GM19238 (cell line): Measurements from ENCODE around the gene SSR2.
"Not testable (repeated sequence)": the region's sequence is repeated elsewhere in the genome, so short reads cannot be mapped to it uniquely, and the experiment has no call there.

Experiments
- DNase-seq: peaks from one replicate; pipeline ENCODE4 v3.0.0; 2011; ENCODE audit warnings: low spot score; ENCODE audit not compliant: insufficient read length

SSR2 gene

DNA sequence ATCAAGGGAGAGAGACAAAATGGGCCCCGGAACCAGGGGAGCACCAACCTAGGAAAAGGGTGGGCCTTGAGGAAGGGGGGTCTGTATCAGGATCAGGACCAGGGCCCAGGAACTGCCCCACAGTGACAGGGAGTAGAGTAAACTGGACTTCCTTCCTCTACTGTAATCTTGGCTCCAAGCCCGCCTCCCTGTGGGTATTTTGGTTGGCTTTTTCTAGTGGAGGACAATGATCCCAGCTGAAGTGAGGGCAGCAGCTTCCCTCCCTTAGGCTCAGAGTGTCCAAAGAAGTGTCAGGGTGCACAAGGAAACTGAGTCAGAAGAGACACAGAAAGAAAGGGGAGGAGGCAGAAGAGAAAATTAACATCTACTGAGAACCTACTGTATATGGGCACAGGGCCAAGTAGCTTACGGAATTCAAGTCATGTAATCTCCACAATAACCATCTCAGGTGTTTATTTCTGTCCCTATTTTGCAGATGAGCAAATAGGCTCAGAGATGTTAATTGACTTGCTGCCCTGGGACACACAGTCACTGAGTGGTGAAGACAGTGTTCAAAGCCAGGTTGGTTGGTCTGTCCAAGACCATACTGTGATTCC is 28.0 kb upstream of the SSR2 start:
- DNase-seq = no peak

GRCh38 chr1:156045076-156045475 is 24.3 kb upstream of the SSR2 start:
- no peak for DNase-seq

DNA sequence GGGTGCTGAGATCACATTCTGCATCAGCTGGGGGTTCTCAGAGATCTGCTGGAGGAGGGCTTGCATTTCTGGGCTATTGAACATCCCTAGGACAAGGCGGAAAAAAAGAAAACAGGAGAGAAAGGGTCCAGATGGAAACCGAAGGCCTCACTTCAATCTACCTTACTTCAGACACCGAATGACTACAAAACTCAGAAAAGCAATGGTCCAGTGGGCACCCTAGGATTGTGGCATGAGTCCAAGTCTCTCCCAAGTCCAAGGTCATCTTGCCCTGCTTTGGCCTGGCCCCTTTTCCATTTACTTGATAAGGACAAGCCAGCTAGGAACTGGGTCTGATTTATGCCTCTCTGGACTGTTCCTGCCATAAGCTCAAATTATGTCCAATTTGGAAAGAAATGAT is 22.1 kb upstream of the SSR2 start:
- no peak for DNase-seq

DNA sequence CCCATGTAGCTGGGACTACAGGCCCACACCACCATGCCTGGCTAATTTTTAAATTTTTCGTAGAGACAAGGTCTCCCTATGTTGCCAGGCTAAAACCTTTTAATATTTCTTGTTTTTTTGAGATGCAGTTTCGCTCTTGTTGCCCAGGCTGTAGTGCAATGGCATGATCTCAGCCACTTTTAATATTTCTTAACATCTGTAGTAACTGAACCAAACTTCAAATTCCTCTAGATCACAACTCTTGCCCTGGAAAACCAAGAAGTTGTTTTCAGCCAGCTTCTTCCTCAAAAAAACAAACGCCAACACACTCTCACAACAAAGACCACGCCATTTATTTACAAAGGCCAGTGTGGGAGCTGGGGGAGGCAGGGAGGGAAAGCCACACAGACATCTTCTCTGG is 14.2 kb upstream of the SSR2 start:
- DNase-seq = not testable (repeated sequence)

DNA sequence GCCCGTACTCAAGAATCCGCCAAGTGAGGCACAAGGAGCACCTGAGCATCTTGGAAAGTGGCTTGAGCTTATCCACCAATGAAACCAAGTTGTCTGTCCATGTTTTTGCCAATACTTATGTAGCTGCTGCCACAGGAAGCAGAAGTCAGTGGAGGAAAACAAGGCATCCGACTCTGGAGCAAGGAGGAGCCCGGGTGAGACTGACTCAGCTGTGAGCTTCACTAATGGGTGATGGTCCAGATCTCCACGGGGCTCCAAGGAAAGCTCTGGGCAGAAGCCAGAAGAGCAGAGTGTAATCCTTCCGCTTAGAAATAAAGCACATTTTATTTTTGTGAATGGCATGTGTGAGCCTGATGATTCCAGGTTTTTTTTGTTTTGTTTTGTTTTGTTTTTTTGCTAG is 12.3 kb upstream of the SSR2 start:
- DNase-seq = no peak

DNA sequence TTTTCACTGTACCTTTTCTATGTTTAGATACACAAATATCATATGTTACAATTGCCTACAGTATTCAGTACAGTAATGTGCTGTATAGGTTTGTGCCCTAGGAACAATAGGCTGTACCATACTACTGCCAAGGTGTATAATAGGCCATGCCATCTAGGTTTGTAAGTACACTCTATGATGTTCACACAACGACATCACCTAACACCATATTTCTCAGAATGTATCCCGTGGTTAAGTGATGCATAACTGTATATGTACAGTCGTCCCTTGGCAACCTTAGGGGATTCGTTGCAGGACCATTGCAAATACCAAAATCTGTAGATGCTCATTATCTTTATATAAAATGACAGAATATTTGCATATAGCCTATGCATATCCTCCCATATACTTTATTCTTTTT is 5.8 kb upstream of the SSR2 start:
- no peak for DNase-seq

DNA sequence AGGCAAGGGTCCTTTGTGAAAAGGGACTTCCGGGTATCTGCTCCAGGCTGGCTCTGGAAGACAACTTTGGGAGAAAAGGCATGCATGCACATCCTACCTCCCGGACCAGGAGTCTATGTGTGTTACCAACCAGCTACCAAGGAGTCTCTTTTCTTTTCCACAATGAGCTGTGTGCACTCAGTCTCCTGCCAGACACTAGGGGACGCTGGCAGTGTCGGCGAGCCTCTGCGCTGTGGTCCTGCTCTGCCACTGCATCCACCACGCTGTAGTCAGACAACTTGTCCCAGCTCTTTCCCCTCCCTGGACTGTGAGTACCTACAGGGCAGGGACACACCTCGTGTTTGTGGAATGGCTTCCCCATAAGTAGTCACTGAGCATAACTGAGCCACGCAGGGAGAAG is 5.1 kb upstream of the SSR2 start:
- DNase-seq = peak; percentile 23

DNA sequence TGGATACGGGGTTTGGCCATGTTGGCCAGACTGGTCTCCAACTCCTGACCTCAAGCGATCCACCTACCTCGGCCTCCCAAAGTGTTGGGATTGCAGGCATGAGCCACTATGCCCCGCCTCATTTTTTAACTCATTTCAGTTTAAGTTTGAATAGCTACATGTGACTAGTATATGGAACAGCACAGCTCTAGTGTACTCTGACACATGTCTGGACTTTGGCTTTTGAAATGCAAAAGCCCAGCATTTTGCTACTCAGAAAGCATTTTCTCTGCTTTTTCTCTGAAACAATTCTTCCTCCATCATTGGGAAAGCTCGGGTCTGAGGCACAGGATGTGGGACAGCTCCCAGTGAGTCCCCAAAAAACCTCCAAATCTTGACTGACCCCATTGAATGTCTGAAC is 4.0 kb upstream of the SSR2 start:
- no peak for DNase-seq

DNA sequence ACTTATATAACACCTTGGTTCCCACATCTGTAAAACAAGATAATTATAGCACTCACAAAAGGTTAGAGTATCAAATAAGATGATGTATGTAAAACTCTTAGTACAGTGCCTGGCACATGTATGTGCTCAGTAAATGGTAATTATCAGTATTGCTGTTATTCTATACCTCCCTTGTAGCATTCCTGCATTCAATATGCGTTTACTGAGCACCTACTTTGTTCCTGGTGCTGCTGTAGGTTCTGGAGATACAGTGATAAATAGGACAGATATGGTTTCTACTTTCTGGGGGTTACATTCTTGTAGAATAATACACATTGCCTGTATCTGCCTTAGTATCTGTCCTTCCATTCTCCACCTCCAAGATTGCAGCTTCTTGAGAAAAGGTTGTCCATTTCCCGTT is 1.2 kb upstream of the SSR2 start:
- no peak for DNase-seq

- no peak for DNase-seq
Observed at GRCh38 chr1:156021093-156021428, 310 bp upstream of the SSR2 start.

DNA sequence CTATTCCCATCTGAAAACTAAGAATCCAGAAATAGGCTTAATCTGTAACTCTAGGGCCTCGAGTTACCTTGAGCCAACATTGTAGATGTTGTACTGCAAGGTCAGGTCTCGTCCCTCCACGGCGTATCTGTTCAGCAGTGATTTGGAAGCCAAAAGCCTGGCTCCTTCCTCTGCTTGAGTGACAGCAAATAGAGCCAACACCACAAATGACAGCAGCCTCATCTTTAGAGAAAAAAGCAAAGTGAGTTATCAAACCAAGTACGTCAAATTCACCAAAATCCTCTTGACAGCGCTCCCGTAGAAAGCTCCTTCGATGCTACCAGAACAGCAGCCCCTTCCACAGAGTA is 832 bp downstream of the SSR2 start:
- no peak for DNase-seq

GRCh38 chr1:156014829-156015228 is 5.9 kb downstream of the SSR2 start:
- DNase-seq = no peak

DNA sequence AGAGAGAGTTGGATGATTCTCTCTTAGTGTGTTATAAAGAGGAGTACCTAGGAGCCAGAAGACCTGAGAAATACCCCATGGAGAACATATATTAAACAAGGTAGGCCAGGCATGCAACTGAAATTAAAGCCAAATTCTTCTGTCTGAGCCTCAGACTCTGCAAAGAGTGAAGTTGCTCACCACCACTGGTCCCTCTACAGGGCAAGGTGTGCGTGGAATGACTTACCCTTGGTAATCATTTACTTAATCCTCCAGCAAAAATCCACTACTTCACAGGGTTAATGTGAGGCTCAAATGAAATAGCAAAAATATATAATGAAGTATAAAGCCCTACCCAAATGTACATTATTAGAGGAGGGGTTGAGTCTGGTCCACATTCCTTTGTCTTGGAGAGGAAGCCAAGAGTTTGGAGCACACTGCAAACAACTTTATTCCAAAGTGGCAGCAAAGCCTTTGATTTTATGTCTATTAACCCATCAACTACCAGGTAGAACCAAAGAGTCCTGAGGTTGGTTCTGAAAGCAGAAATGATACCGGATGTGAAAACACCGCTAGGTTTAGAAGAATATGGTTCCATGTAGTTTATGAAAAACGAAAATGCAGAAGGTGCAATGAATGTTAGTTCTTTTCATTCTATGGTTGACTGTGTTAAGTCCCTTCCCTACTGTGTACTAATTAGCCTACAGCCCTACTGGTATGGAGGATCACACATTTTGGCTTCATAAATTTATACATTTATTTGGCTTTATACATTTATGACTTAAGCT is 8.5 kb downstream of the SSR2 start:
- peak; percentile 62 for DNase-seq

GRCh38 chr1:156009404-156009803 is 11.3 kb downstream of the SSR2 start:
- DNase-seq = no peak

- DNase-seq = no peak
Observed at GRCh38 chr1:156006666-156007376, 13.9 kb downstream of the SSR2 start.

DNA sequence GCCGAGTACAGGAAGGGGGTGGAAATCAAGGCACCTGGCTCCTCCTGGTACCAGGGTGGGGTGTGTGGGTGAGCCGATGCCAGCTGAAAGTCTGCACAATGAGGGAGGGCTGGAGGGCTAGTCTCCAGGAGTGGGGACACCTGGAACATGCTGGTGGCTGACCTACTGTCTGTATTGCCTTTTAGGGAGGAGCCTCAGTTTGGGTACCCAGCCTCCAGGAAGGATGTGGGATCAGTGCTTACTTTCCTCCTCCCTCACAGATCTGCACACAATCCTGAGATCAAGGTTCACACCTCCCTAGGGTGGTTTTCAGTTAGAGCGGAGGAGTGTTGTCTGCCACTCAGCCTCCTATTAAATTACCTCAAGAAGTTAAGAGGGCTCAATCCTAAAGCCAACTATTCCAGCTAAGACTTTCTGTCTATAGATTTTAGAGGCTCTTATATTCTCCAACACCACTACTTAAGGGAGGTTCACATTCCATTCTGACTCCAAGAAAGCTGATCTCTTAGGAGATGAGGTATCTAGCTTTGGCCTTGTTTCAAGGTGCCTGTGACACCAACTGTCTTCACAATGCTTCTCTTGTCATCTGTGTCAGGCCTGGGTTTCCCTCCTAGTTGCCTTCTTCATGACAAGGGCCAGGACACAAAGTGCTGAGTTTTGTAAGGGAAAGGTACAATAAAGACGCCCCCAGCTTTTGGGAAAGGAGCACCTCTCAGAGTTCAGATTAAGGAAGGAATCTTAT is 15.7 kb downstream of the SSR2 start:
- DNase-seq = no peak

- no peak for DNase-seq
Observed at GRCh38 chr1:156003923-156004188, 16.9 kb downstream of the SSR2 start.

DNA sequence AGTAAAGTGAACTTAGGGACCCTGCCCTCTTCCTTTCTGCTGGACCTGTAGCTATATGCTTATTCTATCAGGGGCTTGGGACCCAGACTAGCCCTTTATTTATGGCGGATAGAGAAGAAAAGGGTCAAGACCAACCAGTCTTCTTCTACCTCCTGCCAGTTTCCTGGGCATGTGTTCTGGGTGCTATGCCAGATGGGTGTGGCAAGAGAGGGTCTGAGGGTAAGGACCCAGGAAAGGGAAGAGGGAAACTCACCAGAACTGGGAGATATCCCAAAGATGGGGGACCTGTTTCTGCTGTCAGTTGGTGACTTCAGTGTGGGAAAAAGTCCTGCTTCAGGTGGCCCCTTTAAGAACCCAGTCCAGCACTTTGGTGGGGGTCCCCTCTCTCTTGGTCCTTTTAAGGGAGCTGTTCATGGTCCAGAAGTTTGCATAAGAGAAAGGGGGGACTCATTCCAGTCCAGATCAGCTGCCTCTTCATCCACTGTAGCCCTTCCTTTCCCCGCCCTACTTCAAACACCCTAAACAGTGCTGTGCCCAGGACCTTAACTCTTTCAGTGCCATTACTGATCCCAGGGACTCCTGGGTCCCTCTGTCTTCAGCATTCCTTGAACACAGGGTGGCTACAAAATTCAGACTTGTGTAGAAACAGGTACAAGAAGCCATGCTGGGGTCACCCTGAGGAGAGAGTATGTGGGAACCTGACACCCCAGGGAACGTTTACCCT is 18.4 kb downstream of the SSR2 start:
- DNase-seq = no peak

GRCh38 chr1:156001662-156002171 is 19.0 kb downstream of the SSR2 start:
- DNase-seq = no peak

DNA sequence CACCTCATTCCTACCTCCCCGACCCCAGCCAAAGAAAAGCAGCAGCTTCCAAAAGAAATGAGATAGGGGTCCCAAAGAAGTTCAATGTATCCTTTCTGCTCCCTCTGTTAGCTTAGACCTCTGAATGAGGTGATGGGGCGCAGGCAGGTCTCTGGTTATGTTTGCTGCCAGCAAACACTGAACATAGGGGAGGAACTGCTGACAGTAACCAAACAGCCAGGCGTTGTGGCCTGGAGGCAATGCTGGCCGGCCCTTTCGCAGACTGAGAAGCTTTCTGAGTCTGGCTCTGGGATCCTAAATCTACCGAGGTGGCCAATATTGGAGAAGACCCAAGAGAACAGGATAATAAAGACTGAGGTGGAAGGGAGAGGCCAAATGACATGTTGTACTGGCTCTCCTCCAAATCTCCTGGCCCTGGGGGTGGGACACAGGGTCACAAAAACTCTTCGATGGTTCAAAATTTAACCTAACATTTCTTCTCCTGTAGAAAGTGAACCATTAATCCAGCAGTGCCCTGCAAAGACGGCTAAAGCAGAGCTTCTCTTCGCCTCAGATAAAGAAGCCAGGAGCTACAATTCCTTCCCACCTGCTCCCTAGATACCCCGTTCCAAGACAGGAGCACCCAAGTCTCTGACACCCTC is 19.6 kb downstream of the SSR2 start:
- no peak for DNase-seq

DNA sequence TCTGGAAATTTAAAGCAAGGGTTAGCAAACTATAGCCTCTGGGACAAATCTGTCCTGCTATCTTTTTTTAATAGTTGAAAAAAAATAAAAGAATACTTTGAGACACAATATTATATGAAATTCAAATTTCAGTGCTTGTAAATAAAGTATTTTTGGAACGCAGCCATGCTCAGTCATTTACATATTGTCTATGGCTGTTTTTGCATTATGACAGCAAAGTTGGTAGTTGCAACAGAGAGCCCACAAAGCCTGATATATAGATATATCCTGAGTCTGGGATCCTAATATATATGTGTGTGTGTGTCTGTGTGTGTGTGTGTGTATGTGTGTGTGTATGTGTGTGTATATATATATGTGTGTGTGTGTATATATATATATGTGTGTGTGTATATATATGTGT is 20.8 kb downstream of the SSR2 start:
- no peak for DNase-seq
